ENCODE measurements around the gene COBLL1.

COBLL1 gene

DNA sequence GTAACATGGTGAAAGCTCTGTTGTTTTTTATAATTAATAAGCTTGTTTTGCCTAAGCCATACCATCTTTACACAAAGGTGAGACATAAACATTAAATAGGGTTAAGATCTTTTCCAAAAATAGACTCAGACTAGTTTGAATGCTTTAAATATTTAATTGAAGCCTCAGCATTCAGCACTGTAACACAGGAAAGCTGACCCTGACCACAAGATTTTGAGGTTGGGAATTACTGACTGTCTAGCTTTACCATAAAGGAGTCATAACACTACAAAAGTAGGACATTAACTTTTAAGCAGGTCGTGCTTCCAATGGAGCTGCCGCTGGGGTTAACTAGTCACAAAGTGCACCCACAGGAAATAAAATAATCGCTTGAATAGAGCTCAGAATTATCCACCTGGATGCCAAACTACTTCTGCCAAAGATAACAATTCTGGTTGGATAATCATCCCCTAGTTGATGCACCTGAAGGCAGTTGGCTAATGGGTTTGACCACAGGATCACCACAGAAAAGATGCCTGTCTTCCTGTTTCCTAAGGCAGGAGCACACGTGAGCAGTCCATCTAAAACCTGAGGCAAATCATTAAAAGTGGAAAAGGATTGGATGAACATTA, 106.2 kb downstream of the COBLL1 start:
- in situ Hi-C loops (cut with HindIII; ENCODE audit: low sequenced_read_pairs) = no loop called here
- peak; percentile 48 for DNase-seq (ENCODE audit: low read depth, low spot score)
- no peak overlapping the region for H3K4me3 ChIP-seq (ENCODE audit: low read depth, low read length)
- TF ChIP-seq, protein P1, sequence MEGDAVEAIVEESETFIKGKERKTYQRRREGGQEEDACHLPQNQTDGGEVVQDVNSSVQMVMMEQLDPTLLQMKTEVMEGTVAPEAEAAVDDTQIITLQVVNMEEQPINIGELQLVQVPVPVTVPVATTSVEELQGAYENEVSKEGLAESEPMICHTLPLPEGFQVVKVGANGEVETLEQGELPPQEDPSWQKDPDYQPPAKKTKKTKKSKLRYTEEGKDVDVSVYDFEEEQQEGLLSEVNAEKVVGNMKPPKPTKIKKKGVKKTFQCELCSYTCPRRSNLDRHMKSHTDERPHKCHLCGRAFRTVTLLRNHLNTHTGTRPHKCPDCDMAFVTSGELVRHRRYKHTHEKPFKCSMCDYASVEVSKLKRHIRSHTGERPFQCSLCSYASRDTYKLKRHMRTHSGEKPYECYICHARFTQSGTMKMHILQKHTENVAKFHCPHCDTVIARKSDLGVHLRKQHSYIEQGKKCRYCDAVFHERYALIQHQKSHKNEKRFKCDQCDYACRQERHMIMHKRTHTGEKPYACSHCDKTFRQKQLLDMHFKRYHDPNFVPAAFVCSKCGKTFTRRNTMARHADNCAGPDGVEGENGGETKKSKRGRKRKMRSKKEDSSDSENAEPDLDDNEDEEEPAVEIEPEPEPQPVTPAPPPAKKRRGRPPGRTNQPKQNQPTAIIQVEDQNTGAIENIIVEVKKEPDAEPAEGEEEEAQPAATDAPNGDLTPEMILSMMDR (IDR thresholded peaks at IDR 0.05; ENCODE audit: low read depth, low read length) = no peak

DNA sequence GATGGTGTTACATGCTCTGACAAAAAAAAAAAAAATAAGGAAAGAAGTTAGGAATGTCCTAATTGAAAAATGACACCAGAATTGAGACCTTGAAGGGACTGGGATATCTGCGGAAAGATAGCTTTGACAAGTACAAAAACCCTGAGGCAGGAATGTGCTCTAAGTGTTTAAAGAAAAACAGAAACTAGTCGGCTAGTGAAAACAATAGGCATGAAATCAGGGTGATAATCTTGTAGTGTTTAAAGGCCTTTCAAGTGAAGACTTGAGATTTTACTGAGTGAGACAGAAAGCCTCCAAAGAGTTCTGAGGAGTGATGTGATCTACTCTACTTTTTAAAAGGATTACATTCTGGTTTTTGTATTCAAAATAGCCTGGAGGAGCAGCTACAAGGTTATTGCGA, 107.4 kb downstream of the COBLL1 start:
- DNase-seq (ENCODE audit: low read depth, low spot score) = no peak
- in situ Hi-C loops (cut with HindIII; ENCODE audit: low sequenced_read_pairs) = no loop called here
- TF ChIP-seq, protein P1 (IDR thresholded peaks at IDR 0.05; ENCODE audit: low read depth, low read length) = no peak
- no peak overlapping the region for H3K4me3 ChIP-seq (ENCODE audit: low read depth, low read length)

DNA sequence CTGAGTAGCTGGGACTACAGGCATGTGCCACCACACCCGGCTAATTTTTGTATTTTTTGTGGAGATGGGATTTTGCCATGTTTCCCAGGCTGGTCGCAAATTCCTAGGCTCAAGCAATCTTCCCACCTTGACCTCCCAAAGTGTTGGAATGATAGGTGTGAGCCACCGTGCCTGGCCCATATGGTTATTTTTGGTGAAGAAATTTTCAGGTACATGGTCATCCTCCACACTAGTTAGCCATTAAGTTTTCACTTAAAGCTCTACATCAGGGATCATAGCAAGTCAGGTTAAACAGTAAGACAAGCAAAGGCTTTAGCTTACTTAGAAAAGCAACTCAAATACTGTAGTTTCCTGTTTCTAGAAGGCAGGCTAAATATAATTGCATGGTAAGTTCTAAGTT, 116.1 kb downstream of the COBLL1 start:
- no peak overlapping the region for H3K4me3 ChIP-seq (ENCODE audit: low read depth, low read length)
- in situ Hi-C loops (cut with HindIII; ENCODE audit: low sequenced_read_pairs) = no loop called here
- TF ChIP-seq, protein P1 (IDR thresholded peaks at IDR 0.05; ENCODE audit: low read depth, low read length) = no peak
- DNase-seq (ENCODE audit: low read depth, low spot score) = no peak

DNA sequence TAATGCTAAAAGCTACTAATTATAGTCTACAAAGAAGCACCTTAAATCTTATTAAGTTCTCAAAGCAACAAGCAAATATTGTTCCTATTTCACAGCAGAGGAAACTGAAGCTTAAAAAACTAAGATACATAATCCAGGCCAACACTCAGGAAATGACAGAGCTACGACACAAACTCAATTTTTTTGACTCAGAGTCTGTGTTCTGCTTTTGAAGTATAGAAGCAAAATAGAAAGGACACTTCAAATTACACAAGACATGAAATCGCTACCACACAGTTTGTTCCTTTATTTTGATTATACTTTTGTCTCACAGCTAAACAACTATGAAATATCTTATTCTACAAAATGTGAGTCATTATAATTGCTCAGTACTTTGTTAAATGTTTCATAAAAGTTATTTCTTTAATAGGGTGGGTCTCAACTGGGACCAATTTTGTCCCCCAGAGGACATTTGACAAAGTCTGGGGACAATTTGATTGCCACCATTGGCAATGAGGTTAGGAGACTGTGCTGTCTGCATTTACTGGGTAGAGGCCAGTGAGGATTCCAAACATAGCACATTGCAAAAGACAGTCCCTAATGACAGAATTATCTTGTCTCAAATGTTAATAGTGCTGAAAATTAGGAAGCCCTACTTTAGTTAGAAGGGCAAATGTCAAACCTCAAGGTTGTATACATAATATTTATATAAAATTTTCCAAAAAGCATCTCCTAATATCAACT, 118.8 kb downstream of the COBLL1 start:
- TF ChIP-seq, protein P1 (IDR thresholded peaks at IDR 0.05; ENCODE audit: low read depth, low read length) = no peak
- in situ Hi-C loops (cut with HindIII; ENCODE audit: low sequenced_read_pairs) = no loop called here
- no peak overlapping the region for H3K4me3 ChIP-seq (ENCODE audit: low read depth, low read length)
- DNase-seq (ENCODE audit: low read depth, low spot score) = no peak

DNA sequence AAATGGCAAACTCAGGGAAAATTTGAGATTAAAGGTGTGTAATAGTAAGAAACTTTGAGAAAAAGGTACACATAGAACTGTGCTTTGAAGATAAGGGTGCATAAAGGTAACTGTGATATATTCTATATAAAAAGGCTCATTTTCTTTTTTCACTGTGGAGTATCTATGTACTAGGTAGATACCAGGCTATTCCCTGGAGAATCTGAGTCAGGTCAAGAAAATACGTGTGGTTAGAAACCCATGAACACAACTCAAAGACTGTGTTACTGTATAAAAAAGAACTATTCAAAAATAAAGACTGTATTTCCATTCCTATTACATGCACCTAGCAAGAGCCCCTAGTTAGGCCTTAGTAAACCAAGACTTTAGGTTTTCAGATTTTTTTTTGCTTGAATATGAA, 120.2 kb downstream of the COBLL1 start:
- no peak for DNase-seq (ENCODE audit: low read depth, low spot score)
- TF ChIP-seq, protein P1 (IDR thresholded peaks at IDR 0.05; ENCODE audit: low read depth, low read length) = no peak
- in situ Hi-C loops (cut with HindIII; ENCODE audit: low sequenced_read_pairs) = no loop called here
- H3K4me3 ChIP-seq (ENCODE audit: low read depth, low read length) = no peak overlapping the region

DNA sequence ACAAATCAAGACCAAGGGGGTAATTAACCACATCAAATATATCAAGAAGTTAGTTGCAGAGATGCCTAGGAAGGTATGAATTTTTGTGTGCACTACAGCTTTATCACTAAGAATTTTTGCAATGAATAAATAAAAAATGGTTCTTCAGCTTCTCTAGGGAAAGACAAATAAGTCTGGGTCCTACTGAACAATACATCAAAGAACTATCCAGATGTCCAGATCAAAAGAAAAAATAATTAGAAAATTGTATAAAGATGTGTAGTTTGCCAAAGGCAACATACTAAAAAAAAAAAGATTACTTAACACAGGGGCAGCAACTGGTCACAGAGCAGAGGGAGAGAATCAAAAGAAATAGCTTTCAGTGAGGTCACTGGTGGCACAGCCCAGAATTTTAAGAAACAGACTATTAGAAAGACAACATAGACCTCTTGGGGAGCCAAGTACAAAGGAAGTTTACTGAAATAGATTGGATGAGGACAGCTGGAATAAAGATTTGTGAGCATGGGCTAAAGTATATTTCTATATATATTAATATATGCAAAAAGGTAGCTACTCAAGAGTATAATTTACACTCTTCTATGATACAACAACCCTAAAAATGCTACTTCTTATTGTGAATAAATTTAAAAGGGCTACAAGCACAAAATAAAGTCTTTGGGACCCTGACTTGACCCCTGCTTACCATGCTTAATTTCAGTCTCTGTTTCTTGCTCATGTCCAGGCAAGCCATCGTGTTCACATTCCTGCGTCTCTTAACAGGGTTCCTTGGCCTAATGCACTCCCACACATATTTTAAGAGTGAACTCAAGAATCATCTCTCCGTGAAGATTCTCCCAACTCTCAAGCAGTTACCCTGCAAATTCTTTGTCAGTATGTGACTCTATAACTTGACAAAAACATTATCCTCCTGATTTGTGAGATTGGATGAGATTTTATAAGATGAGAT, 121.4 kb downstream of the COBLL1 start:
- peak; percentile 67 for DNase-seq (ENCODE audit: low read depth, low spot score)
- TF ChIP-seq, protein P1 (IDR thresholded peaks at IDR 0.05; ENCODE audit: low read depth, low read length) = no peak
- in situ Hi-C loops (cut with HindIII; ENCODE audit: low sequenced_read_pairs) = no loop called here
- H3K4me3 ChIP-seq (ENCODE audit: low read depth, low read length) = no peak overlapping the region
